Stimulated activated CD4-positive, alpha-beta T cell treated with anti-CD3 and anti-CD28 coated beads, Interleukin-2, amount 100 ng/mL, for 4 hours (primary cell): ENCODE results near the gene BAHCC1.
"Not testable (repeated sequence)": the region's sequence is repeated elsewhere in the genome, so short reads cannot be mapped to it uniquely, and the experiment has no call there.

Source experiments
- DNase-seq: peaks from one replicate; pipeline ENCODE4 v3.0.0-alpha.2; 2020; ENCODE audit warnings: low read depth

BAHCC1 gene

DNA sequence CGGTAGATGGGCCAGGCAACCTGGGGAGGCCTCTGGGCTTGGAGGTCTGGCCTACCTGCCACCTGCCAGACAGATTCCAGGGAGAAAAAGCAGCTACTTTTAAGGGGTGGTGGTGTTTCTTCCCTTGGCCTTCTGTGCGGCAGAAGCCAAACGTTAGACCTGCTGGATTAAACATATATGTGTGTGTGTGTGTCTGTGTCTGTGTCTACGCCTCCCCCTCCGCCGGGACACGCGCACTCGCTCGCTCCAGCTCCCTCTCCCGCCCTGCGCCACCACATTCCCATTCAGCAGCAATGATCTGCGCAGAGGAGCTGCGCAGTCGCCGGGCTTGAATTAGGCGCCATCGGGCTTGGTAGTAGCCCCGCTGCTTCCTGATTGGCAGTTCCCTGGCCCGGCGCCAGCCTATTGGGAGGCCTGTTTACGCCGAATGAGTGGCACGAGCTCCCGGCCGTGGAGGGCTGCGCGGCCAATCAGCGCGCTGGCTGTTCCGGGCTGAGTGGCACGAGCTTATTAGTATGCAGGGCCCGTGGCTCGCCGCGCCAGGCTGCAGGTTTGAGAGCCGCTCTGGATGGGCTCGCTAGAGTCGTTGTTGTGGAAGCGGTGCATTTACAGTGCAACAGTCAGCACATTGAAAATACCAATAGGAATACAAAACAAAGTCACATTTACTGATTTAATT lies at the start of gene BAHCC1:
BAHCC1 (plus strand) TSS at position 537 of the 679 bp plus-strand sequence. CDS start 4,283 bp downstream, outside the sequence.
- DNase-seq, result peak; percentile 69

DNA sequence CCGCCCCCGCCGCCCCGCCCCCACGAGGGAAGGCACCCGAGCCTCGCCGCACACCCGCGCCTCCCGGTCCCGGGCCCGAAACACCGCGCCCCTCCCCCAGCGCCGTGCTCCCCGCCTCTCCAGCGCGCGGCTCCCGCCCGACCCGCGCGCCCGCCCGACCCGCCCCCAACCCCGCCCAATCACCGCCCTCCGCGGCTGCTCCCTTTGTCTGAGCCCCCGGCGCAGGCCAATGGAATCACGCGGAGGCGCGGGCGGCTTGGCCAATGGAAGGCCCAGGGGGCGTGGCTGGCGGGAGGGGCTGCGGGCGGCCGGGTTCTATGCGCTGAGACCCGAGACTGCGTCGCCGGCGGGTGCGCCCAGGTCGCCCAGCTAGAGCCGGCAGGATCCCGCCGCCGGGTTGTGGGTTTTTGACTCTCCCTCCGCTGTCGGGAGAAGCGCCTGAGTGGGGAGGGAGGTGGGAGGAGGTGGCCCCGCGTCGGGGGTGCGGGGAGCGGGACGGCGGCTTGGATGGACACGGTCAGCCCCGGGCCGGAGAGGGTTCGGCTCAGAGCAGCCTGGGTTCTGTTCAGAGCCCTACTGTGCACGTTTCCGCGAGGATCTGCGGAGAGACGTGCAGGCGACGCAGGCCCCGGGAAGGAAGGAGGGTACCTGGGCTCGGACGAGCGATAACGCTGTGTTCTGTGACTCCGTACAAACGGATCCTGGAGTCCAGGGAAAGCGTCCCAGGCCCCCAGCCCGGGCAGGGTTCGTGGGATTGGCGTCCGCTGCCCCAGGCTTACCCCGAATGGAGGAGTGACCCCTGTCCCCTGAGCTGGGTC lies 49.0 kb upstream of the BAHCC1 start:
- DNase-seq, result peak; percentile 94

DNA sequence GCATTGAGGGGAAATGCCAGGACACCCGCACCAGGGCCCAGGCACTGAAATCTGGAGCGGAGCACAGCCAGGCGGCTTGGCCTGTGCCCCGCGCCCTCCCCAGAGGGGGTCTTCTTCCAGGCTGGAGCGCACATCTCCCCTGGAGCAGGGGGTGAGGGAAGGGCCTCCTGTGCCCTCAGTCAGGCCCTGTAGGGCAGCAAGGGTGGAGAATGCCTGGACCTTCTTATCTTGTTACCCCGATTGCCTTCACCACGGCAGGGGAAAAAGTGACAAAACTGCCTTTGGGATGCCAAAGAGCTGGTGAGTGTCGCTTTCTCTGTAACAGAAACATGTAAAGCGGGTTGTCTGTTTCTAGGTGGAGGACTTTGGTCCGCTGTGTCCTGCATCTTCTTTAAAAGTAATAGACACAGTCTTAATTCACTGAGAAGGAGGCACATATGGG lies 48.3 kb upstream of the BAHCC1 start:
- DNase-seq, result no peak

DNA sequence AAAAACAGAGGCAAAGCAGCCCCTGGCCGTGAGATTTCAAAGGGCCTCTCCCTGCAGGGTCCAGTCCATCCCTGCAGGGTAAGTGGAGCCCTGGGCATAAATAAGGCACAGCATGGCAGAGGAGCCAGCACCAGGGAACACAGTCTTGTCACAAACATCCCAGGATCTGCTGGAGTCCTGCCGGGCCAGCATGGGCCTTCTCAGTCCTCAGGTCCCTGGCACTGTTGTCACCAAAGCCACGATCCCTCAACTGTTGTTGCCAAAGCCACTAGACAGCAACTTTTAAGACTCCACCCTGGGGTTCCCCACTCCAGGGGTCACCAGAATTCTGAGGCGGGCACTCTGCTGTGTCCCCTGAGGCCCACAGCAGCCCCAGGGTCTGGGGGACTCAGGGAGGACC lies 47.8 kb upstream of the BAHCC1 start:
- DNase-seq, result no peak

DNA sequence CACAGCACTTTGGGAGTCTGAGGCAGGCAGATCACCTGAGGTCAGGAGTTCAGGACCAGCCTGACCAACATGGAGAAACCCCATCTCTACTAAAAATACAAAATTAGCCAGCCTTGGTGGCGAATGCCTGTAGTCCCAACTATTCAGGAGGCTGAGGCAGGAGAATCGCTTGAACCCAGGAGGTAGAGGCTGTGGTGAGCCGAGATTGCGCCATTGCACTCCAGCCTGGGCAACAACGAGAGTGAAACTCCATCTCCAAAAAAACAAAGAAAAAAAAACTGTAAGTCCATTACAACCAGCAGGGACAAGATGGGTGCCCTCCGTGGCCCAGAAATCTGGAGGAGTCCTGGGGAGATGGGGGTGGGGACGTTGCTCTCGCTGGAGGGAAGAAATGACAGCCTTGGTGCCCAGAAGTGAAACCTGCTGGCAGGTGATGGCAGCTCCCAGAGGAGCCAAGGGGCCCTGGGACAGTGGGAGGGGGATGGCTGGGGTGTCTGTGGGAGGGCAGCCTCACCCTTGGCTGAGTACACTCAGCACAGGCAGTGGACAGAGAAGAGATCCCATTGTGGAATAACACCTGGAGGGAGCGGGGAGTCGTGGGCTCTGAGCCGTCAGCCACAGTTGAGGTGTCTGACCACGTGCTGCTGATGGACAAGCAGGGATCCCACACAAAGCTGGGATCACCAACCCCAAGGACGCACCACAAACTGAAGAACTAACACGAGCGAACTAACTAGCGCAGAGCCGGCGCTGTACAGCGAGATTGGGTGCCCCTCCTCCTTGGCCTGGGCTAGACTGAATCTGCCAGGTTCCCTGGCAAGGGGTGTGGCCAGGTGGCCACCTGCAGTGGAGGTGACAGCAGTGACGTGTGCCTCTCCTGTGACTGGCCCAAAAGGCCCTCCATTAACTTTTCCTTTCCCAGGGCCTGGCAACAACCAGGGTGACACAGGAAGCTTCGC lies 46.9 kb upstream of the BAHCC1 start:
- no peak for DNase-seq

DNA sequence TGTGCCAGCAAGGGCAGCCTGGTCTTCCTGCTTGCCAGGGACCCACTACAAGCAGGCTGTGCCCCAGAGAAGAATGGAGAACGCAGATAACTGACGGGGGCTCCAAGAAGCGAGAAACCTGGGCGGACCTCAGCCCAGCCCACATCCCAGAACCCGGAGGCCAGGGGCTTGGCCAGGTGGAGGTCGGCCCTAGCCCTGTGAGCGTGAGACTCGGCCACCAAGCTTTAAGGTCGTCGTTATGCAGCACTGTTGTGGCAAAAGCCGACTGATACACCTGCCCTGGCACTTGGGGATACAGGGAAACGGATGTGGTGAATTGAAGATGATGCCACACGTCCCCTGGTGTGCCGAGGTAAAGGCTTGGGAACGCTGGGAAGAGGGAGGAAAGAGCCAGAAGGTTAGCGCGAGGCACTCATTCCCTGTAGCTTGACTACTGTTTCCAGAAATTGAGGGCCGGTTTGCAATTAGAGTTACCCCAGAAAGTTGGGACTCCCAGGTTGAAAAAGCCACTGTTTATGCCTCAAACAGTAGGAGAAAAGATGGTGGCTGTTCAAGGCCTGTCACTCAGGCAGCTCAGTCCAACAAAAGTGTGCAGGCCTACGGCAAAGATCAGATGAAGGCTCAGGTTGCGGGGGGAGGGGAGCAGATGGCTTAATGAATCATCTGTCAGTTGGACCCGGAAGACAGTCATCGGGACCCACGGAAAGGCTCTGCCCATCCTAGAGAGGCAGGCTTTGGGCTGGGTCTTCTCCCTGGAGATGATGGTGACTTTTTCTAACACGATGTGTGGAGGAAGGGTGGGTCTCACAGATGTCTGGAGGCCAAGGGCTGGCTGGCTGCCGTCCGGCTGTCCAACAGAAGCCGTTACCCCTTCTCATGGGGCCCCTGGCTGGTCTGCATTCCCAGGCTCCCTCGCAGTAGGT lies 45.6 kb upstream of the BAHCC1 start:
- no peak for DNase-seq

DNA sequence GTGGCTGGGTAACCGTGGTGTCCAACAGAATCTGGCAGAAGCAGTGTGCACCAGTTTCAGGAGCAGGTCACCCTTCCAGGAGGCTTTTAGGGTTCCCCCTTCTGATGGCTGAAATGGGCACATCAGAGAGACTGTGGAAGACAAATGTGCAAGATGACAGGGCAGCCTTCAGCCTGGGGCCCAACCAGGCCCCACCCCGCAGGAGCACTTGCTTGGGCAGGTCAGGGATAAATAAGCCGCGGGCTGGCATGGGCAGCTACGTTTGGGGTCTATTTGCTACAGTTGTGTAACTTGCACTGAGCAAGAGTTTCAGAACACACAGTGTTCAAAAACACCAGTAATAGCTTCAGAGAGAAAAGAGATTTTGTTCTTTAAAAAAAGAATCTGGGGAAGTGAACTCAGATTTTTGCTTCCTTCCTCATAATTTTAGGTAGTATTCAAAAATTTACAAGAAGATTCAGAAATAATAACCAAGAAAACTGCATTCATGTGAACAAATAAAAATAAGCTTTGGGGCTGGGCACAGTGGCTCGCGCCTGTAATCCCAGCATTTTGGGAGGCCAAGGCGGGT lies 44.9 kb upstream of the BAHCC1 start:
- DNase-seq, result no peak

DNA sequence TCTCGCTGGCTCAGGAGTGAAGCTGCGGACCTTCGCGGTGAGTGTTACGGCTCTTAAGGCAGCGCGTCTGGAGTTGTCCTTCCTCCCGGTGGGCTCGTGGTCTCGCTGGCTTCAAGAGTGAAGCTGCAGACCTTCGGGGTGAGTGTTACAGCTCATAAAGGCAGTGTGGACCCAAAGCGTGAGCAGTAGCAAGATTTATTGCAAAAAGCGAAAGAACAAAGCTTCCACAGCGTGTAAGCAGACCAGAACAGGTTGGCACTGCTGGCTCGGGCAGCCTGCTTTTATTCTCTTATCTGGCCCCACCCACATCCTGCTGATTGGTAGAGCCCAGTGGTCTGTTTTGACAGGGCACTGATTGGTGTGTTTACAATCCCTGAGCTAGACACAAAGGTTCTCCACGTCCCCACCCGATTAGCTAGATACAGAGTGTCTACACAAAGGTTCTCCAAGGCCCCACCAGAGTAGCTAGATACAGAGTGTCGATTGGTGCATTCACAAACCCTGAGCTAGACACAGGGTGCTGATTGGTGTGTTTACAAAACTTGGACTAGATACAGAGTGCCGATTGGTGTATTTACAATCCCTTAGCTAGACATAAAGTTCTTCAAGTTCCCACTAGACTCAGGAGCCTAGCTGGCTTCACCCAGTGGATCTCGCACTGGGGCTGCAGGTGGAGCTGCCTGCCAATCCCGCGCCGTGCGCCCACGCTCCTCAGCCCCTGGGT lies 43.8 kb upstream of the BAHCC1 start:
- DNase-seq, result not testable (repeated sequence)

DNA sequence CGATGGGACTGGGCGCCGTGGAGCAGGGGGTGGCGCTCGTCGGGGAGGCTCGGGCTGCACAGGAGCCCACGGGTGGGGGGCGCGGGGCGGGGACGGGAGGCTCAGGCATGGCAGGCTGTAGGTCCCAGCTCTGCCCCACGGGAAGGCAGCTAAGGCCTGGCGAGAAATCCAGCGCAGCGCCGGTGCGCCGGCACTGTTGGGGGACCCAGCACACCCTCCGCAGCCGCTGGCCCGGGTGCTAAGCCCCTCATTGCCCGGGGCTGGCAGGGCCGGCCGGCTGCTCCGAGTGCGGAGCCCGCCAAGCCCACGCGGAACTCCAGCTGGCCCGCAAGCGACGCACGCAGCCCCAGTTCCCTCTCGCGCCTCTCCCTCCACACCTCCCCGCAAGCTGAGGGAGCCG lies 43.2 kb upstream of the BAHCC1 start:
- DNase-seq, result not testable (repeated sequence)

DNA sequence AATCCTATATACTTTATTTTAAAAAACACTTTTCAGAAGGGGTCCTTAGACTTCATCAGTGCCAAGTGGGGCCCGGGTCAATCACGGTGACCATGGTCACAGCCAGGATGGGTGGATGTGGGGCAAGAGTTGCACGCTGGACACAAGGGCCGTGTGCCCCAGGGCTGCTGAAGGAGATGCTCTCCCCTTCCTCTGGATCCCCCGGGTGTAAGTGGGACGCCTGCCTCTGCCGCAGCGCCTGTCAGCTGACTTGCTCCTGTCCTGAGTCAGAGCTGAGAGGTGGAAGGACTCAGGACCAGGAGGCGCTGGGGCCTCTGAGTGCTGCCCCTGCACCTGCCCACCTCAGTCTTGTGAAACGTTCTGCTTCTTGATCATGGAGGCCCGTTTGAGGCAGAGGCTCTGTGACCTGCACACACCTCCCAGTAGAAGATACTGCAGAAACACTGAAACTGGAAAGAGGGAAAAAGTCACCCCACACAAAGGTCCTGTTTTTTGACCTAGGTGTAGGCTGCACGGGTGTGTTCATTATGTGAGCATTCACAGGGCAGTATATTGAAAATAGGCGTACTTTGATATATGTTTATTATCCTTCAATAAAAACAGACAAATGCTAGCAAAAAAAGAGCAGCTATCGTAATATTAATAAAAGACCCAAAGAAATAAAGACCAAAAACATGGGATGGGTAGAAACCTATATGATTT lies 40.9 kb upstream of the BAHCC1 start:
- DNase-seq, result no peak

DNA sequence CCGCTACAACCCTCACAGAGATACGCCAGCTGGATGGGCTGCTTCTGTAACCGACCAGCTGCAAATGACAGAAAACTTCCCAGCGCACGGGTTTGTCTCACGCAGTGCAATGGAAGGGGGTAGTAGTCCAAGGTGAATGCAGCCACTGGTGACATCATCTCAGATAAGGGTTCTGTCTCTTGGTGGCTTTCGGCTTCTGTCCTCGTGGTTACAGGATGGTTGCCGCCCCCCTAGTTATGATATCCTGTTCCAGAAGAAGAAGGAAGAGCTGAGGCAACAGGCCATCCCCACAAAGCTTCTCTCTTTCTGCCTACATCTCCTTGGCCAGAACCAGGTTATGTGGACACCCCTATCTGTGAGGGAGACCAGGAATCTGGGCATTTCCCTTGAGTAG lies 40.3 kb upstream of the BAHCC1 start:
- DNase-seq, result no peak

DNA sequence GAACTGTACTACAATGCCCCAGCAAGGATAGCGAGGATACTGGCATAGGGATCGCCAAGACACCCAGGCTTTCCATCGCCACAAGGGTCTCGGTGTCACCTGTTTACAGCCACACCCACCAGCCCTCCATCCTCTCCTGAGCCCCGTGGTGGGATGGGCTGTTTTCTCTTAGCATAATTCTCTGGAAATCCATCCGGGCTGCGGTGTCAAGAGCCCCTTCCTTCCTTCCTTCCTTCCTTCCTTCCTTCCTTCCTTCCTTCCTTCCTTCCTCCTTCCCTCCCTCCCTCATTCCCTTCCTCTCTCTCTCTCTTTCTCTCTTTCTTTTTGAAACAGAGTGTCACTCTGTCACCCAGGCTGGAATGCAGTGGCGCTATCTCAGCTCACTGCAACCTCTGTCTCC lies 36.0 kb upstream of the BAHCC1 start:
- DNase-seq, result no peak

DNA sequence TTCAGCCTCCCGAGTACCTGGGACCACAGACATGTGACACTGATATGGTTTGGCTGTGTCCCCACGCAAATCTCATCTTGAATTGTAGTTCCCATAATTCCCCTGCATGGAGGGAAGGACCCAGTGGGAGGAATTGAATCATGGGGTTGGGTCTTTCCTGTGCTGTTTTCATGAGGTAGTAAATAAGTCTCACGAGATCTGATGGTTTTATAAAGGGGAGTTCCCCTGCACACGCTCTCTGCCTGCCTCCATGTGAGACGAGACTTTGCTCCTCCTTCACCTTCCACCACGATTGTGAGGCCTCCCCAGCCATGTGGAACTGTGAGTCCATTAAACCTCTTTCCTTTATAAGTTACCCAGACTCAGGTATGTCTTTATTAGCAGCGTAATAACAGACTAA lies 33.3 kb upstream of the BAHCC1 start:
- DNase-seq, result not testable (repeated sequence)

DNA sequence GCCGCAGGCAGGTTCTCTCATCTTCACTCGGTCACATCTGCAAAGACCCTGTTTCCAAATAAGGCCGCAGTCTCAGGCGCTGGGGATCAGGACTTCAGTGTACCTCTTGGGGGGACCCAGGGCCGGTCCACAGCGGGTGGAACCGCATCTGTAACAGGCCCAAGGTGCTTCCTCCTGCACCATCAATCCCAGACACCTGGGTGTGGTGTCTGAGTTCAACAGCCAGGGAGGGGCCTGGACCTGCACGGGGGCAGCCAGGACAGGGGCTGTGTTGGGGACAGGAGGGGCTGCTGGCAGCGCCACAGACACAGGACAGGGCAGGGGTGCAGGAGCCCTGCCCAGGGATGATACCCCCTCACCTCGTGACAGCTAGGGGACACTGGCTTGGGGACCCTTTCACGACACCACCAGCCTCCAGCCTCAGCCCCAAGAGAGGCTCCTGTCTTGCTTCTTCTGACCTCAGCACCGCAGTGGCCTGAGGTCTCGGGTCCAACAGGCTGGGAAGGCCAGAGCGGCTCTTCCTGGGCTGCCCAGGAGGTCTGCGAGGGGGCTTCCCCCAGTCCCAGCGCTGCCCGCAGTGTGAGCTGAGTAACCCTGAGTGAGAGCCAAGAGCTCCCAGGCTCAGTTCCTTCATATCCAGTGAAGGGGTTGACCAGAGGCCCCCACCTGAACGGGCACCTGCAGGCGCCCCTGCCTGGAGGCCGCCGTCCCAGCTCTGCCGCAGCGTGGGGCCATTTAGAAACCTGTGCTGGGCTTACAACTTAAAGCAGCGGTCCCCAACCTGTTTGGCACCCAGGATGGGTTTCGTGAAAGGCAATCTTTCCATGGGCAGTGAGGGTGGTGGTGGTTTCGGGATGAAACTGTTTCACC lies 30.7 kb upstream of the BAHCC1 start:
- no peak for DNase-seq

DNA sequence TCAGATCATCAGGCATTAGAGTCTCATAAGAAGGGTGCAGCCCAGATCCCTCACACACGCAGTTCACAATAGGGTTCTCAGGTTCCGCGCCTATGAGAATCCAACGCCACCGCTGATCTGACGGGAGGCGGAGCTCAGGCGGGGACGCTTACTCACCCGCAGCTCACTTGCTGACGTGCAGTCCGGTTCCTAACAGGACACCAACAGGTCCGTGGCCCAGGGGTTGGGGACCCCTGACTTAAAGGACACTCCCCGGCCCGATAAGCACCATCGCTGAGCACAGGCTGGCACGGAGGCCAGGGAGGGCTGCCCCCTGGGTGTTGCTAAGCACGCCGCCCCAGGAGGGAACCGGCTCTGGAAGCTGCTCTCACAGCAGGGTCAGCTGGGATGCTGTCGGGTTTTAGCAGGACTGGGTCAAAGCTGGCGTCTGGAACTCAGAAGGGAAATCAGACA lies 30.1 kb upstream of the BAHCC1 start:
- no peak for DNase-seq

DNA sequence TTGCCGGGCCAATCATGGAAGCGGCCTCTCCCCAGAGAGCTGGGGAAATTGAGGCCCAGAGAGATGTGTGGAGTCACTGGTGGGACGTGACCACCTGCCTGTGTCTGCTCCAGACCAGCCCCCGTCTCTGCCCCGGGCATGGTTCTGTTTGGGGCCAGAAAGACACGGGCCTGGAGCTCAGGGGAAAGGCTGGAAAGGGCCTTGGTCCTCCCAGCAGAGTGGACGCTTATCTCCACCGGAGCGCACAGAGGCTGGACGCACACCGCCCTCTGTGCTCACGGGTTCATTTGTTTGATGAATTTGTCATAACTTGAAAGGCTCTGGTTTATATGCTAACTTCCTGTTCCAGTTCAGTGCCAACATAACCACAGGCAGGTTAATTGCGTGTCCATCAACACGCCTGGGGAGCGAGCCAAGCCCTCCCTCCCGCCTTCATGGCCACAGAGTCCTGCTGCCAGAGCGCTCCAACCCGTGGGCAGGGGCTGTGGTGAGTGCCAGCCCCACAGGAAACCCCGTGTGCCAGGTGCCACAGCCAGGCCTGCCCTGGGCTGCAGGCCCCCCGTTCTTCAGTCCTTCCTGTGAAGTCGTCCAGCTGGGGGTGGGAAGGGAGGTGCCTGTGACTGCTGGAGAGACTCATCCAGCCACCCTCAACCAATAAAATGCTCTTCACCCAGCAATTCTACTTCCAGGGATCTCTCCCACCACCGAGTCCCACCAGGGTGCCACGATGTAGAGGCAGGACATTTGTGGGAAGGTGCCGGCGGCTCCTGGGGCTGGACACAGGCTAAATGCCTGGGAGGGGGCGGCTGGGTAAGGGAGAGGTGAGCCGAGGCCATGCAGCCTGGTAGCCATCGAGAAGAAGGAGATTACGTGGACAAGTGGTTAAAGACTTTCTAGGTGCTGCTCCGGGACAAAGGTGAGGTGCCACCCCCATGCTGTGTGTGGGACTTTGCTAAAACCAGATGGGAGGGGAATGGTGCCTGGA lies 29.4 kb upstream of the BAHCC1 start:
- DNase-seq, result no peak

DNA sequence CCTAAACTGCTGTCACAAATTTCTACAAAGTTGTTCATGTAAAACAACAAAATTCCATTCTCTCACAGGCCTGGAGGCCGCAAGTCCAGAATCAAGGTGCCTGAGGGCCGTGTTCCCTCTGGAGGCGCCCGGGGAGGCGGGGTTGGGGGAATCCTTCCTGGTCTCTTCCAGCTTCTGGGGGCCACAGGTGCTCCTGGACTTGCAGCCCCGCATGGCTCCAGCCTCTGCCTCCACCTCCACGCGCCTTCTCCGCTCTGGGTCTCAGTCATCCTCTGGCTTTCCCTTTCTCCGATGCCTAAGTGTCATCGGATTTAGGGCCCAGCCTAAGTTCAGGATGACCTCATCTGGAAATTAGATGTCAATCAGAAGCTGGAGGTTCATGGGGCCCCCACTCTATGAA lies 28.6 kb upstream of the BAHCC1 start:
- no peak for DNase-seq
